Measurements from ENCODE around the gene BRIX1.

- TF ChIP-seq CTCF (IDR thresholded peaks at IDR 0.05; ENCODE audit: borderline replicate concordance, extremely low read depth, low read length, poor library complexity, severe bottlenecking): no peak
- TF ChIP-seq EZH2 (IDR thresholded peaks at IDR 0.05; ENCODE audit: borderline replicate concordance, low read depth, low read length, severe bottlenecking): no peak
Measured at GRCh38 chr5:34930870-34931269, 15.4 kb downstream of the BRIX1 start.

All from DND-41 (cell line).